Endothelial cell of umbilical vein (primary cell): ENCODE data around the gene RAB11B.

Experiments used
- CTCF ChIP-seq, 2 donors: IDR thresholded peaks; 1 replicate in 1 of 2; 2 replicates in 1 of 2; pipeline ENCODE4 v1.5.1; 2011; ENCODE audit warnings: low read length in 2 of 2, mild to moderate bottlenecking in 2 of 2, moderate library complexity in 2 of 2, control low read depth in 1 of 2, inconsistent platforms in 1 of 2, low read depth in 1 of 2; ENCODE audit not compliant: insufficient read depth in 1 of 2; ENCODE audit errors: extremely low read depth in 1 of 2
- EZH2 ChIP-seq: IDR thresholded peaks from 2 replicates; pipeline ENCODE4 v1.6.1; 2012; ENCODE audit warnings: borderline replicate concordance, low read depth, mild to moderate bottlenecking, moderate library complexity, low read length, inconsistent platforms; ENCODE audit not compliant: severe bottlenecking
- MYC ChIP-seq: IDR thresholded peaks from one replicate; pipeline ENCODE4 v1.6.1; 2011; ENCODE audit warnings: mild to moderate bottlenecking, low read depth, low read length
- POLR2A ChIP-seq: IDR thresholded peaks from 2 replicates; pipeline ENCODE4 v1.6.1; 2012; ENCODE audit warnings: low read depth, mild to moderate bottlenecking, control low read depth, low read length
- POLR2AphosphoS5 ChIP-seq: IDR thresholded peaks from 2 replicates; pipeline ENCODE4 v1.6.1; 2012; ENCODE audit warnings: low read depth, mild to moderate bottlenecking, control low read depth, low read length, moderate library complexity; ENCODE audit not compliant: insufficient read depth

- TF ChIP-seq POLR2AphosphoS5 (no peak), POLR2A (no peak), CTCF (IDR thresholded peaks at IDR 0.05; ENCODE audit: extremely low read depth in 1 of 2, insufficient read depth in 1 of 2, low read depth in 1 of 2, low read length in 2 of 2) (no peak), EZH2 (no peak), MYC (no peak)
Measured at GRCh38 chr19:8397746-8398310, 7.7 kb downstream of the RAB11B start.
